Measurements from ENCODE around the gene OPALIN.

Gene OPALIN

GRCh38 chr10:96387601-96388000, 28.8 kb upstream of the OPALIN start:
- H3K4me3 ChIP-seq (ENCODE audit: low read depth, low read length): no peak overlapping the region
- no peak for TF ChIP-seq CTCF (IDR thresholded peaks at IDR 0.05; ENCODE audit: low read depth, low read length)
- H3K4me1 ChIP-seq: no peaks in the 10 kb centered on the region
- H3K9me3 ChIP-seq: no peaks in the 10 kb centered on the region; the same call in 1 of the 2 replicates
- no peaks in the 10 kb centered on the region for H3K36me3 ChIP-seq
- 0 out of 2 replicates have a peak, but pooled peaks cover 3% of the 10 kb centered on the region for H3K27me3 ChIP-seq
- DNase-seq: no peak

GRCh38 chr10:96387161-96387560, 28.4 kb upstream of the OPALIN start:
- no peaks in the 10 kb centered on the region for H3K4me1 ChIP-seq
- H3K4me3 ChIP-seq (ENCODE audit: low read depth, low read length): no peak overlapping the region
- no peak for TF ChIP-seq CTCF (IDR thresholded peaks at IDR 0.05; ENCODE audit: low read depth, low read length)
- H3K27me3 ChIP-seq: 0 out of 2 replicates have a peak, but pooled peaks cover 3% of the 10 kb centered on the region
- no peaks in the 10 kb centered on the region; the same call in 1 of the 2 replicates for H3K9me3 ChIP-seq
- no peak for DNase-seq
- no peaks in the 10 kb centered on the region for H3K36me3 ChIP-seq

GRCh38 chr10:96384506-96384905, 25.7 kb upstream of the OPALIN start:
- no peaks in the 10 kb centered on the region for H3K4me1 ChIP-seq
- no peak overlapping the region for H3K4me3 ChIP-seq (ENCODE audit: low read depth, low read length)
- no peak for DNase-seq
- no peaks in the 10 kb centered on the region for H3K9me3 ChIP-seq
- TF ChIP-seq CTCF (IDR thresholded peaks at IDR 0.05; ENCODE audit: low read depth, low read length): no peak
- 0 out of 2 replicates have a peak, but pooled peaks cover 3% of the 10 kb centered on the region for H3K27me3 ChIP-seq
- H3K36me3 ChIP-seq: no peaks in the 10 kb centered on the region

- H3K4me3 ChIP-seq (ENCODE audit: low read depth, low read length): no peak overlapping the region
- no peak for DNase-seq
- H3K4me1 ChIP-seq: no peaks in the 10 kb centered on the region
- no peak for TF ChIP-seq CTCF (IDR thresholded peaks at IDR 0.05; ENCODE audit: low read depth, low read length)
- H3K9me3 ChIP-seq: no peaks in the 10 kb centered on the region
- no peaks in the 10 kb centered on the region for H3K36me3 ChIP-seq
- no peaks in the 10 kb centered on the region for H3K27me3 ChIP-seq
These were observed 22.0 kb upstream of the OPALIN start for GRCh38 chr10:96380821-96381220.

- no peaks in the 10 kb centered on the region for H3K27me3 ChIP-seq
- no peak for TF ChIP-seq CTCF (IDR thresholded peaks at IDR 0.05; ENCODE audit: low read depth, low read length)
- no peaks in the 10 kb centered on the region for H3K4me1 ChIP-seq
- no peaks in the 10 kb centered on the region for H3K9me3 ChIP-seq
- no peaks in the 10 kb centered on the region for H3K36me3 ChIP-seq
- no peak for DNase-seq
- H3K4me3 ChIP-seq (ENCODE audit: low read depth, low read length): no peak overlapping the region
These were observed 21.0 kb upstream of the OPALIN start for GRCh38 chr10:96379758-96380157.

- no peak for DNase-seq
- no peak overlapping the region for H3K4me3 ChIP-seq (ENCODE audit: low read depth, low read length)
- H3K4me1 ChIP-seq: no peaks in the 10 kb centered on the region
- no peaks in the 10 kb centered on the region for H3K36me3 ChIP-seq
- TF ChIP-seq CTCF (IDR thresholded peaks at IDR 0.05; ENCODE audit: low read depth, low read length): no peak
- H3K27me3 ChIP-seq: no peaks in the 10 kb centered on the region
- H3K9me3 ChIP-seq: no peaks in the 10 kb centered on the region
These were observed 19.9 kb upstream of the OPALIN start for GRCh38 chr10:96378741-96379140.
